HepG2 (cell line): Measurements from ENCODE around the gene G0S2. TPM values are rescaled to one million over a fixed set of nuclear protein-coding genes. Genes with fewer than 3 reads are reported as not detected.

ENCODE experiments used
- ATAC-seq: fragments of 200-7000 bp; cut with Tn5 transposase; 3 replicates; pipeline ENCODE4 v1.9.1; 2020; ENCODE audit warnings: mild to moderate bottlenecking, moderate library complexity
- BruUV-seq: library from RNA; stranded (reverse); fragments of 400-500 nt; replicated peaks from 2 replicates; lab custom pipeline; 2021; lab: Mats Ljungman, UMichigan
- CTCF ChIA-PET: fragments of 300-600 bp; formaldehyde crosslinking; extraction: SDS; loops from one replicate; lab custom pipeline; 2021; ENCODE audit warnings: low total read pairs, inconsistent platforms, low intra/inter-chr PET ratio; lab: Yijun Ruan, JAX
- POLR2A ChIA-PET: fragments of 350-600 bp; sonication (Branson Sonifier 250); formaldehyde crosslinking; loops from one replicate; lab custom pipeline; 2020; ENCODE audit warnings: antibody characterized with exemption, inconsistent platforms; lab: Yijun Ruan, JAX
- DNase-seq: peaks from one replicate; pipeline ENCODE4 v3.0.0-alpha.2; 2015; ENCODE audit warnings: low spot score
- FAIRE-seq: peaks from 3 replicates; lab custom pipeline; 2011; peaks lifted over from hg19 to GRCh38; lab: Jason Lieb, UNC
- H2AFZ ChIP-seq: one replicate; pipeline ENCODE4 v1.6.1; 2011; ENCODE audit warnings: low read length, inconsistent platforms
- H3K27ac ChIP-seq: fragments of 300-600 bp; 3 replicates; pipeline ENCODE4 v1.8.0; 2011; ENCODE audit warnings: mixed run types, mild to moderate bottlenecking, mixed read lengths, low read length, inconsistent platforms; ENCODE audit not compliant: insufficient read depth; ENCODE audit errors: extremely low read length
- H3K27me3 ChIP-seq, 2 experiments: fragments of 200-600 bp in 1 of 2; 2 replicates in 1 of 2; 3 replicates in 1 of 2; pipeline versions ENCODE4 v1.6.0 to v1.8.0; 2011; ENCODE audit warnings: low read length in 2 of 2, mild to moderate bottlenecking in 2 of 2, moderate library complexity in 2 of 2, inconsistent platforms in 1 of 2; ENCODE audit not compliant: insufficient read depth in 2 of 2, control insufficient read depth in 1 of 2
- H3K36me3 ChIP-seq, 2 experiments: fragments of 200-600 bp in 1 of 2; replicated peaks in 1 of 2; 2 replicates in 1 of 2; 3 replicates in 1 of 2; pipeline versions ENCODE4 v1.5.1 to v1.8.0; 2011; ENCODE audit warnings: low read length in 2 of 2, inconsistent platforms in 1 of 2; ENCODE audit not compliant: insufficient read depth in 2 of 2, control insufficient read depth in 1 of 2
- H3K4me1 ChIP-seq: 2 replicates; pipeline ENCODE4 v1.5.1; 2012; ENCODE audit warnings: low read length, inconsistent platforms; ENCODE audit not compliant: insufficient read depth
- H3K4me2 ChIP-seq: 2 replicates; pipeline ENCODE4 v1.6.0; 2011; ENCODE audit warnings: low read depth, low read length, inconsistent platforms
- H3K4me3 ChIP-seq, 3 experiments: fragments of 200-600 bp in 1 of 3; sonication (generic), shearing (Covaris generic) in 1 of 3; replicated peaks in 1 of 3; 2 replicates each; pipeline ENCODE4 v1.5.1; 2011 to 2016; ENCODE audit warnings: low read length in 3 of 3, inconsistent platforms in 2 of 3, low read depth in 2 of 3, mild to moderate bottlenecking in 2 of 3, control low read depth in 1 of 3, mixed read lengths in 1 of 3; ENCODE audit not compliant: insufficient read depth in 1 of 3
- H3K79me2 ChIP-seq: one replicate; pipeline ENCODE4 v1.6.1; 2011; ENCODE audit warnings: low read length, inconsistent platforms; ENCODE audit not compliant: insufficient read depth
- H3K9ac ChIP-seq: 2 replicates; pipeline ENCODE4 v1.6.0; 2011; ENCODE audit warnings: mild to moderate bottlenecking, low read depth, low read length, inconsistent platforms; ENCODE audit not compliant: insufficient read depth
- H3K9me3 ChIP-seq: 2 replicates; pipeline ENCODE4 v1.5.1; 2012; ENCODE audit warnings: mild to moderate bottlenecking, low read length
- H4K20me1 ChIP-seq: 2 replicates; pipeline ENCODE4 v1.6.0; 2011; ENCODE audit warnings: inconsistent platforms, mild to moderate bottlenecking, low read length, moderate library complexity; ENCODE audit not compliant: insufficient read depth
- HIC2 ChIP-seq: sonication (generic); formaldehyde crosslinking; IDR thresholded peaks from 2 replicates; pipeline ENCODE4 v1.9.0; 2022; ENCODE audit warnings: low read depth, missing genetic modification reagents
- IKZF4 ChIP-seq: sonication (generic); formaldehyde crosslinking; IDR thresholded peaks from 2 replicates; pipeline ENCODE4 v1.5.1; 2020; ENCODE audit warnings: borderline replicate concordance, mild to moderate bottlenecking, low read depth, missing genetic modification reagents; ENCODE audit errors: not compliant biosample characterization
- JUND ChIP-seq: sonication (generic); formaldehyde crosslinking; IDR thresholded peaks from 2 replicates; pipeline ENCODE4 v1.8.0; 2022; ENCODE audit warnings: mild to moderate bottlenecking, missing genetic modification reagents
- KDM5B ChIP-seq: sonication (generic); formaldehyde crosslinking; IDR thresholded peaks from 2 replicates; pipeline ENCODE4 v1.4.0; 2020; ENCODE audit warnings: missing genetic modification reagents, mild to moderate bottlenecking, borderline replicate concordance
- LCORL ChIP-seq, 2 experiments: fragments of 450-650 bp in 1 of 2; sonication (generic) in 1 of 2; formaldehyde crosslinking in 1 of 2; IDR thresholded peaks; 2 replicates each; pipeline versions ENCODE4 v1.5.0 to v1.6.1; 2017 to 2020; ENCODE audit warnings: antibody characterized with exemption in 1 of 2, missing genetic modification reagents in 1 of 2
- NFKB2 ChIP-seq: sonication (generic); formaldehyde crosslinking; IDR thresholded peaks from 2 replicates; pipeline ENCODE4 v1.4.0; 2020; ENCODE audit warnings: missing genetic modification reagents, borderline replicate concordance
- REST ChIP-seq, 2 experiments: IDR thresholded peaks; 2 replicates each; pipeline ENCODE4 v1.6.1; 2011 to 2012; ENCODE audit warnings: low read length in 2 of 2, borderline replicate concordance in 1 of 2, low read depth in 1 of 2, mild to moderate bottlenecking in 1 of 2, moderate library complexity in 1 of 2
- SMYD3 ChIP-seq: sonication (generic); formaldehyde crosslinking; IDR thresholded peaks from 2 replicates; pipeline ENCODE4 v1.8.1; 2023; ENCODE audit warnings: mild to moderate bottlenecking, missing genetic modification reagents
- TOE1 ChIP-seq: sonication (generic); formaldehyde crosslinking; IDR thresholded peaks from 2 replicates; pipeline ENCODE4 v1.4.0; 2020; ENCODE audit warnings: mild to moderate bottlenecking, missing genetic modification reagents
- ZBTB7B ChIP-seq: sonication (generic); formaldehyde crosslinking; IDR thresholded peaks from 2 replicates; pipeline ENCODE4 v1.4.0; 2020; ENCODE audit warnings: missing genetic modification reagents
- ZNF292 ChIP-seq: sonication (generic); formaldehyde crosslinking; IDR thresholded peaks from 2 replicates; pipeline ENCODE4 v1.8.1; 2022; ENCODE audit warnings: mild to moderate bottlenecking, low read depth, missing genetic modification reagents, borderline replicate concordance
- whole genome bisulfite sequencing: methylation state at CpG from one replicate; pipeline ENCODE4 v1.1.6; 2017; ENCODE audit warnings: low lambda C conversion rate; 5-methylcytosine and 5-hydroxymethylcytosine counted together
- in situ Hi-C: cut with HindIII; loops from 2 replicates; pipeline ENCODE4 v1.10.0; 2017; ENCODE audit warnings: low pct_unique_long_range_greater_than_20kb; ENCODE audit not compliant: extremely low pct_ligation_motif_present
- intact Hi-C: fragments of 100-400 bp; cut with micrococcal nuclease; formaldehyde crosslinking; loops from one replicate; pipeline ENCODE4 v1.10.0; 2022; ENCODE audit not compliant: unreplicated experiment
- polyA plus RNA-seq, 8 experiments: library from polyadenylated mRNA; depleted of rRNA in 3 of 8; stranded (reverse) in 7 of 8; unstranded in 1 of 8; fragments of >200 nt; fragmentation: Illumina TruSeq in 4 of 8; extraction: Trizol in 4 of 8; gene quantifications; 2 replicates each; pipeline versions ENCODE4 v1.2.1 to v1.2.3, GENCODE V29; 2011 to 2016; ENCODE audit warnings: low read depth in 4 of 8, missing spikeins in 1 of 8, mixed read lengths in 1 of 8; ENCODE audit not compliant: insufficient read depth in 1 of 8
- total RNA-seq, 5 experiments: library from RNA; depleted of rRNA; stranded (reverse); fragments of >200 nt; fragmentation: Illumina TruSeq; extraction: Trizol; gene quantifications; 2 replicates each; pipeline ENCODE4 v1.2.3, GENCODE V29; 2016; ENCODE audit warnings: low read depth in 1 of 5
- TF ChIP-seq, protein P1 (sequence below): sonication (generic); formaldehyde crosslinking; IDR thresholded peaks from 2 replicates; pipeline ENCODE4 v1.9.0; 2021; ENCODE audit warnings: missing genetic modification reagents, borderline replicate concordance

Gene G0S2
- total and polyA plus RNA-seq, 2 of the 13 experiments (the other 11 are each of a cell fraction or from before 2014, with no cell fraction given): not detected

GRCh38 chr1:209670441-209671082, 4.7 kb upstream of the G0S2 start:
- POLR2A ChIA-PET: no interaction called here
- WGBS: 0% methylated on average over 1 of the region's 1 CpG
- Histone ChIP-seq H4K20me1 (no peaks in the 10 kb centered on the region), H3K27ac (no peak overlapping the region), H3K79me2 (no peaks in the 10 kb centered on the region), H3K27me3 (peaks cover 5 to 20% of the 10 kb centered on the region in 2 experiments; a peak in 3 of 5 replicates), H3K9me3 (no peaks in the 10 kb centered on the region), H3K9ac (no peak overlapping the region), H3K36me3 (no peaks in the 10 kb centered on the region), H2AFZ (no peak overlapping the region), H3K4me3 (no peak overlapping the region), H3K4me1 (peaks cover 27% of the 10 kb centered on the region), H3K4me2 (no peak overlapping the region)
- no peak for TF ChIP-seq NFKB2 (CRISPR knock-in tag)
- TF ChIP-seq SMYD3 (CRISPR knock-in tag): no peak
- TF ChIP-seq TOE1 (CRISPR knock-in tag): no peak
- no peak for TF ChIP-seq KDM5B (CRISPR knock-in tag)
- no peak for TF ChIP-seq HIC2
- TF ChIP-seq, protein P1, sequence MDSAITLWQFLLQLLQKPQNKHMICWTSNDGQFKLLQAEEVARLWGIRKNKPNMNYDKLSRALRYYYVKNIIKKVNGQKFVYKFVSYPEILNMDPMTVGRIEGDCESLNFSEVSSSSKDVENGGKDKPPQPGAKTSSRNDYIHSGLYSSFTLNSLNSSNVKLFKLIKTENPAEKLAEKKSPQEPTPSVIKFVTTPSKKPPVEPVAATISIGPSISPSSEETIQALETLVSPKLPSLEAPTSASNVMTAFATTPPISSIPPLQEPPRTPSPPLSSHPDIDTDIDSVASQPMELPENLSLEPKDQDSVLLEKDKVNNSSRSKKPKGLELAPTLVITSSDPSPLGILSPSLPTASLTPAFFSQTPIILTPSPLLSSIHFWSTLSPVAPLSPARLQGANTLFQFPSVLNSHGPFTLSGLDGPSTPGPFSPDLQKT (CRISPR knock-in tag): no peak
- TF ChIP-seq ZBTB7B (CRISPR knock-in tag): no peak
- TF ChIP-seq REST (IDR thresholded peaks at IDR 0.05; ENCODE audit: borderline replicate concordance in 1 of 2, low read depth in 1 of 2, low read length in 2 of 2): no peak
- no peak for TF ChIP-seq ZNF292 (CRISPR knock-in tag)
- no peak for TF ChIP-seq JUND (CRISPR knock-in tag)
- no peak for TF ChIP-seq LCORL (IDR thresholded peaks at IDR 0.05)
- no peak for TF ChIP-seq LCORL (CRISPR knock-in tag; IDR thresholded peaks at IDR 0.05)
- no peak for TF ChIP-seq IKZF4
- ATAC-seq (no peak), DNase-seq (no peak), FAIRE-seq (no peak)
- CTCF ChIA-PET: no interaction called here
- intact Hi-C loops (no loop called here), in situ Hi-C loops (no loop called here)
- BruUV-seq: no TSS peak
